GM23338 (cell line): Measurements from ENCODE around the gene CAPN9. TPM values are rescaled to one million over a fixed set of nuclear protein-coding genes. Genes with fewer than 3 reads are reported as not detected.

ENCODE experiments used
- ATAC-seq: fragments of 200-7000 bp; cut with Tn5 transposase; 3 replicates; pipeline ENCODE4 v1.9.1; 2020
- DNase-seq: peaks from one replicate; pipeline ENCODE4 v3.0.0-alpha.2; 2015; ENCODE audit warnings: low spot score
- H2AFZ ChIP-seq: fragments of 200-600 bp; sonication (generic); 2 replicates; pipeline ENCODE4 v1.8.0; 2016; ENCODE audit warnings: antibody characterized with exemption, mild to moderate bottlenecking, moderate library complexity
- H3F3A ChIP-seq: fragments of 200-600 bp; sonication (generic); replicated peaks from 2 replicates; pipeline ENCODE4 v1.8.0; 2017; ENCODE audit warnings: antibody characterized with exemption, mixed run types, low read depth
- H3K27ac ChIP-seq: fragments of 200-600 bp; sonication (generic); 2 replicates; pipeline ENCODE4 v1.6.1; 2016; ENCODE audit warnings: low read depth
- H3K27me3 ChIP-seq: fragments of 200-600 bp; sonication (generic); 2 replicates; pipeline ENCODE4 v1.8.0; 2016; ENCODE audit warnings: mild to moderate bottlenecking, mixed run types, moderate library complexity; ENCODE audit not compliant: insufficient read depth
- H3K36me3 ChIP-seq: fragments of 200-600 bp; sonication (generic); 2 replicates; pipeline ENCODE4 v1.8.0; 2016; ENCODE audit warnings: mild to moderate bottlenecking; ENCODE audit not compliant: insufficient read depth
- H3K4me1 ChIP-seq: fragments of 200-600 bp; sonication (generic); 2 replicates; pipeline ENCODE4 v1.8.0; 2016; ENCODE audit warnings: mild to moderate bottlenecking, moderate library complexity; ENCODE audit not compliant: insufficient read depth
- H3K4me2 ChIP-seq: fragments of 200-600 bp; sonication (generic); 2 replicates; pipeline ENCODE4 v1.7.1; 2017; ENCODE audit warnings: mixed run types
- H3K4me3 ChIP-seq: fragments of 200-600 bp; sonication (generic); 2 replicates; pipeline ENCODE4 v1.6.1; 2016; ENCODE audit warnings: mixed run types
- H3K79me2 ChIP-seq: fragments of 200-600 bp; sonication (generic); replicated peaks from 2 replicates; pipeline ENCODE4 v1.8.0; 2017; ENCODE audit warnings: mild to moderate bottlenecking; ENCODE audit not compliant: insufficient read depth
- H3K9me2 ChIP-seq: fragments of 200-600 bp; sonication (generic); 2 replicates; pipeline ENCODE4 v1.8.0; 2017; ENCODE audit not compliant: insufficient read depth
- H4K20me1 ChIP-seq: fragments of 200-600 bp; sonication (generic); replicated peaks from 2 replicates; pipeline ENCODE4 v1.8.0; 2017; ENCODE audit warnings: mild to moderate bottlenecking; ENCODE audit not compliant: insufficient read depth
- H3K27ac Mint-ChIP-seq: 2 replicates; pipeline ENCODE4 v1.8.0; 2020; ENCODE audit warnings: inconsistent platforms, mild to moderate bottlenecking, moderate library complexity, mixed read lengths
- H3K27me3 Mint-ChIP-seq: 3 replicates; pipeline ENCODE4 v1.8.0; 2022; ENCODE audit warnings: low read depth, mild to moderate bottlenecking, moderate library complexity, mixed read lengths, inconsistent platforms; ENCODE audit not compliant: insufficient read depth, poor library complexity
- H3K36me3 Mint-ChIP-seq: 3 replicates; pipeline ENCODE4 v1.8.0; 2021; ENCODE audit warnings: low read depth, mild to moderate bottlenecking, inconsistent platforms, moderate library complexity, mixed read lengths
- H3K4me1 Mint-ChIP-seq: 3 replicates; pipeline ENCODE4 v1.8.0; 2020; ENCODE audit warnings: mild to moderate bottlenecking, inconsistent platforms, mixed read lengths
- H3K4me3 Mint-ChIP-seq: 3 replicates; pipeline ENCODE4 v1.8.0; 2021; ENCODE audit warnings: moderate library complexity, mild to moderate bottlenecking, inconsistent platforms, mixed read lengths
- H3K9me3 Mint-ChIP-seq: 3 replicates; pipeline ENCODE4 v1.8.0; 2020; ENCODE audit warnings: moderate library complexity, mild to moderate bottlenecking, inconsistent platforms, mixed read lengths
- CREB1 ChIP-seq: fragments of 250-450 bp; sonication (Bioruptor Pico); IDR thresholded peaks from 2 replicates; pipeline ENCODE4 v1.5.0; 2020; ENCODE audit warnings: low read depth, mild to moderate bottlenecking, moderate library complexity
- ETS1 ChIP-seq: IDR thresholded peaks from 2 replicates; pipeline ENCODE4 v1.6.1; 2016; ENCODE audit warnings: antibody characterized with exemption
- EZH2 ChIP-seq: fragments of 200-600 bp; sonication (generic); IDR thresholded peaks from one replicate; pipeline ENCODE4 v1.8.0; 2017; ENCODE audit warnings: antibody characterized with exemption, mild to moderate bottlenecking, low read depth; ENCODE audit not compliant: unreplicated experiment
- EZH2phosphoT487 ChIP-seq: fragments of 200-600 bp; sonication (generic); IDR thresholded peaks from one replicate; pipeline ENCODE4 v1.8.1; 2018; ENCODE audit warnings: antibody characterized with exemption; ENCODE audit not compliant: unreplicated experiment
- JUNB ChIP-seq: IDR thresholded peaks from one replicate; pipeline ENCODE4 v1.6.1; 2016; ENCODE audit warnings: antibody characterized with exemption; ENCODE audit not compliant: unreplicated experiment
- NANOG ChIP-seq: IDR thresholded peaks from 2 replicates; pipeline ENCODE4 v1.6.1; 2016; ENCODE audit warnings: antibody characterized with exemption, borderline replicate concordance
- POLR2AphosphoS5 ChIP-seq: IDR thresholded peaks from 2 replicates; pipeline ENCODE4 v1.6.1; 2016; ENCODE audit warnings: antibody characterized with exemption, low read depth
- STAT1 ChIP-seq: IDR thresholded peaks from one replicate; pipeline ENCODE4 v1.6.1; 2016; ENCODE audit warnings: antibody characterized with exemption; ENCODE audit not compliant: unreplicated experiment
- ZNF114 ChIP-seq: fragments of 250-450 bp; sonication (Bioruptor Pico); IDR thresholded peaks from 2 replicates; pipeline ENCODE4 v1.5.0; 2020; ENCODE audit warnings: mild to moderate bottlenecking, moderate library complexity
- ZNF331 ChIP-seq: fragments of 250-450 bp; sonication (Bioruptor Pico); IDR thresholded peaks from 2 replicates; pipeline ENCODE4 v1.5.0; 2020; ENCODE audit warnings: low read depth, mild to moderate bottlenecking, moderate library complexity
- polyA plus RNA-seq: library from polyadenylated mRNA; unstranded; fragments of >200 nt; fragmentation: Nextera tagmentation; extraction: Ambion mirVana; gene quantifications from 2 replicates; pipeline ENCODE4 v1.2.1, GENCODE V29; 2016
- total RNA-seq: library from RNA; depleted of rRNA; stranded (reverse); fragments of >200 nt; shearing (Covaris generic); gene quantifications from 2 replicates; pipeline ENCODE4 v1.2.3, GENCODE V29; 2014
- TF ChIP-seq, protein P1 (sequence below): fragments of 250-450 bp; sonication (Bioruptor Pico); IDR thresholded peaks from 2 replicates; pipeline ENCODE4 v1.5.0; 2020; ENCODE audit warnings: mild to moderate bottlenecking, moderate library complexity
- TF ChIP-seq, protein P2 (sequence below), 2 experiments: fragments of 200-600 bp in 1 of 2; sonication (generic) in 1 of 2; conservative IDR thresholded peaks; 2 replicates each; pipeline versions ENCODE4 v1.5.1 to v1.6.1; 2016 to 2017; ENCODE audit warnings: antibody characterized with exemption in 2 of 2, low read depth in 2 of 2, mild to moderate bottlenecking in 2 of 2, moderate library complexity in 1 of 2
- TF ChIP-seq, protein P3 (sequence below): IDR thresholded peaks from one replicate; pipeline ENCODE4 v1.6.1; 2018; ENCODE audit warnings: antibody characterized with exemption; ENCODE audit not compliant: unreplicated experiment

The CAPN9 gene
- total and polyA plus RNA-seq, 2 experiments from 2014 or later: 0.07 TPM; not detected in 1

DNA sequence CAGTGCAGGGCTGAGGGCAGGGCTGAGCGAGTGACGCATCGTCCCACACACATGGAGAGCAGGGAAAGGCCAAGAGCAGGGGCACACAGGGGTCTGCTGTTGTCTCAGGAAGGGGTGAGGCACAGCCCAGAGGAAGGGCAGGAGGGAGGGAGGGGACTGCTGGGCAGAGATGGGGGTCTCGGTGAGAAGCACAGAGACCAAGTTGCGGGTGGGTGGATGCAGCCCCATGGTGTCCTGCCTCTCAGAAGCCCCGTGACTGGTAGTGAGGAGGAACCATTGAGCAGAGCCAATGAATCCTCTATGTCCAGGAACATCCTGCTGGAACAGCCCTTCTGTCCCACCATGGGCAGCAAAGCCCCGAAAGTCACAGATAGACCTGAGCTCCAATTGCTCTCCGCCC is 103.4 kb downstream of the CAPN9 start:
- Histone ChIP-seq H3K9me2 (peaks cover 3% of the 10 kb centered on the region; the same call in 1 of the 2 replicates), H3K27me3 (no peaks in the 10 kb centered on the region), H3K79me2 (peaks cover 8% of the 10 kb centered on the region; the same call in 1 of the 2 replicates), H4K20me1 (peaks cover 23% of the 10 kb centered on the region; the same call in 1 of the 2 replicates), H3K27ac (no peak overlapping the region), H3K36me3 (peaks cover 8% of the 10 kb centered on the region; the same call in 1 of the 2 replicates), H3K4me2 (no peak overlapping the region), H3F3A (no peaks in the 10 kb centered on the region), H3K4me3 (no peak overlapping the region), H3K4me1 (0 out of 2 replicates have a peak, but pooled peaks cover 4% of the 10 kb centered on the region), H2AFZ (no peak overlapping the region)
- peaks cover 38% of the 10 kb centered on the region for H3K36me3 Mint-ChIP-seq
- H3K27me3 Mint-ChIP-seq: peaks cover 13% of the 10 kb centered on the region
- H3K9me3 Mint-ChIP-seq: peaks cover 5% of the 10 kb centered on the region; the same call in 2 of the 3 replicates
- no peak overlapping the region; the same call in 1 of the 2 replicates for H3K27ac Mint-ChIP-seq
- ATAC-seq (no peak), DNase-seq (no peak)
- H3K4me3 Mint-ChIP-seq: no peak overlapping the region
- TF ChIP-seq, protein P1, sequence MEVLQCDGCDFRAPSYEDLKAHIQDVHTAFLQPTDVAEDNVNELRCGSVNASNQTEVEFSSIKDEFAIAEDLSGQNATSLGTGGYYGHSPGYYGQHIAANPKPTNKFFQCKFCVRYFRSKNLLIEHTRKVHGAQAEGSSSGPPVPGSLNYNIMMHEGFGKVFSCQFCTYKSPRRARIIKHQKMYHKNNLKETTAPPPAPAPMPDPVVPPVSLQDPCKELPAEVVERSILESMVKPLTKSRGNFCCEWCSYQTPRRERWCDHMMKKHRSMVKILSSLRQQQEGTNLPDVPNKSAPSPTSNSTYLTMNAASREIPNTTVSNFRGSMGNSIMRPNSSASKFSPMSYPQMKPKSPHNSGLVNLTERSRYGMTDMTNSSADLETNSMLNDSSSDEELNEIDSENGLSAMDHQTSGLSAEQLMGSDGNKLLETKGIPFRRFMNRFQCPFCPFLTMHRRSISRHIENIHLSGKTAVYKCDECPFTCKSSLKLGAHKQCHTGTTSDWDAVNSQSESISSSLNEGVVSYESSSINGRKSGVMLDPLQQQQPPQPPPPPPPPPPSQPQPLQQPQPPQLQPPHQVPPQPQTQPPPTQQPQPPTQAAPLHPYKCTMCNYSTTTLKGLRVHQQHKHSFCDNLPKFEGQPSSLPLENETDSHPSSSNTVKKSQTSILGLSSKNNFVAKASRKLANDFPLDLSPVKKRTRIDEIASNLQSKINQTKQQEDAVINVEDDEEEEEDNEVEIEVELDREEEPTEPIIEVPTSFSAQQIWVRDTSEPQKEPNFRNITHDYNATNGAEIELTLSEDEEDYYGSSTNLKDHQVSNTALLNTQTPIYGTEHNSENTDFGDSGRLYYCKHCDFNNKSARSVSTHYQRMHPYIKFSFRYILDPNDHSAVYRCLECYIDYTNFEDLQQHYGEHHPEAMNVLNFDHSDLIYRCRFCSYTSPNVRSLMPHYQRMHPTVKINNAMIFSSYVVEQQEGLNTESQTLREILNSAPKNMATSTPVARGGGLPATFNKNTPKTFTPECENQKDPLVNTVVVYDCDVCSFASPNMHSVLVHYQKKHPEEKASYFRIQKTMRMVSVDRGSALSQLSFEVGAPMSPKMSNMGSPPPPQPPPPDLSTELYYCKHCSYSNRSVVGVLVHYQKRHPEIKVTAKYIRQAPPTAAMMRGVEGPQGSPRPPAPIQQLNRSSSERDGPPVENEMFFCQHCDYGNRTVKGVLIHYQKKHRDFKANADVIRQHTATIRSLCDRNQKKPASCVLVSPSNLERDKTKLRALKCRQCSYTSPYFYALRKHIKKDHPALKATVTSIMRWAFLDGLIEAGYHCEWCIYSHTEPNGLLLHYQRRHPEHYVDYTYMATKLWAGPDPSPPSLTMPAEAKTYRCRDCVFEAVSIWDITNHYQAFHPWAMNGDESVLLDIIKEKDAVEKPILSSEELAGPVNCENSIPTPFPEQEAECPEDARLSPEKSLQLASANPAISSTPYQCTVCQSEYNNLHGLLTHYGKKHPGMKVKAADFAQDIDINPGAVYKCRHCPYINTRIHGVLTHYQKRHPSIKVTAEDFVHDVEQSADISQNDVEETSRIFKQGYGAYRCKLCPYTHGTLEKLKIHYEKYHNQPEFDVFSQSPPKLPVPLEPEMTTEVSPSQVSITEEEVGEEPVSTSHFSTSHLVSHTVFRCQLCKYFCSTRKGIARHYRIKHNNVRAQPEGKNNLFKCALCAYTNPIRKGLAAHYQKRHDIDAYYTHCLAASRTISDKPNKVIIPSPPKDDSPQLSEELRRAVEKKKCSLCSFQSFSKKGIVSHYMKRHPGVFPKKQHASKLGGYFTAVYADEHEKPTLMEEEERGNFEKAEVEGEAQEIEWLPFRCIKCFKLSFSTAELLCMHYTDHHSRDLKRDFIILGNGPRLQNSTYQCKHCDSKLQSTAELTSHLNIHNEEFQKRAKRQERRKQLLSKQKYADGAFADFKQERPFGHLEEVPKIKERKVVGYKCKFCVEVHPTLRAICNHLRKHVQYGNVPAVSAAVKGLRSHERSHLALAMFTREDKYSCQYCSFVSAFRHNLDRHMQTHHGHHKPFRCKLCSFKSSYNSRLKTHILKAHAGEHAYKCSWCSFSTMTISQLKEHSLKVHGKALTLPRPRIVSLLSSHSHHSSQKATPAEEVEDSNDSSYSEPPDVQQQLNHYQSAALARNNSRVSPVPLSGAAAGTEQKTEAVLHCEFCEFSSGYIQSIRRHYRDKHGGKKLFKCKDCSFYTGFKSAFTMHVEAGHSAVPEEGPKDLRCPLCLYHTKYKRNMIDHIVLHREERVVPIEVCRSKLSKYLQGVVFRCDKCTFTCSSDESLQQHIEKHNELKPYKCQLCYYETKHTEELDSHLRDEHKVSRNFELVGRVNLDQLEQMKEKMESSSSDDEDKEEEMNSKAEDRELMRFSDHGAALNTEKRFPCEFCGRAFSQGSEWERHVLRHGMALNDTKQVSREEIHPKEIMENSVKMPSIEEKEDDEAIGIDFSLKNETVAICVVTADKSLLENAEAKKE (CRISPR knock-in tag): no peak
- TF ChIP-seq NANOG (no peak), EZH2 (no peak), JUNB (no peak), ZNF331 (CRISPR knock-in tag) (no peak), POLR2AphosphoS5 (no peak), CREB1 (CRISPR knock-in tag) (no peak), STAT1 (no peak), EZH2phosphoT487 (no peak), ZNF114 (CRISPR knock-in tag) (no peak), ETS1 (no peak)
- TF ChIP-seq, protein P2, sequence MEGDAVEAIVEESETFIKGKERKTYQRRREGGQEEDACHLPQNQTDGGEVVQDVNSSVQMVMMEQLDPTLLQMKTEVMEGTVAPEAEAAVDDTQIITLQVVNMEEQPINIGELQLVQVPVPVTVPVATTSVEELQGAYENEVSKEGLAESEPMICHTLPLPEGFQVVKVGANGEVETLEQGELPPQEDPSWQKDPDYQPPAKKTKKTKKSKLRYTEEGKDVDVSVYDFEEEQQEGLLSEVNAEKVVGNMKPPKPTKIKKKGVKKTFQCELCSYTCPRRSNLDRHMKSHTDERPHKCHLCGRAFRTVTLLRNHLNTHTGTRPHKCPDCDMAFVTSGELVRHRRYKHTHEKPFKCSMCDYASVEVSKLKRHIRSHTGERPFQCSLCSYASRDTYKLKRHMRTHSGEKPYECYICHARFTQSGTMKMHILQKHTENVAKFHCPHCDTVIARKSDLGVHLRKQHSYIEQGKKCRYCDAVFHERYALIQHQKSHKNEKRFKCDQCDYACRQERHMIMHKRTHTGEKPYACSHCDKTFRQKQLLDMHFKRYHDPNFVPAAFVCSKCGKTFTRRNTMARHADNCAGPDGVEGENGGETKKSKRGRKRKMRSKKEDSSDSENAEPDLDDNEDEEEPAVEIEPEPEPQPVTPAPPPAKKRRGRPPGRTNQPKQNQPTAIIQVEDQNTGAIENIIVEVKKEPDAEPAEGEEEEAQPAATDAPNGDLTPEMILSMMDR (conservative IDR thresholded peaks at IDR 0.05; ENCODE audit: low read depth in 2 of 2): no peak
- TF ChIP-seq, protein P3, sequence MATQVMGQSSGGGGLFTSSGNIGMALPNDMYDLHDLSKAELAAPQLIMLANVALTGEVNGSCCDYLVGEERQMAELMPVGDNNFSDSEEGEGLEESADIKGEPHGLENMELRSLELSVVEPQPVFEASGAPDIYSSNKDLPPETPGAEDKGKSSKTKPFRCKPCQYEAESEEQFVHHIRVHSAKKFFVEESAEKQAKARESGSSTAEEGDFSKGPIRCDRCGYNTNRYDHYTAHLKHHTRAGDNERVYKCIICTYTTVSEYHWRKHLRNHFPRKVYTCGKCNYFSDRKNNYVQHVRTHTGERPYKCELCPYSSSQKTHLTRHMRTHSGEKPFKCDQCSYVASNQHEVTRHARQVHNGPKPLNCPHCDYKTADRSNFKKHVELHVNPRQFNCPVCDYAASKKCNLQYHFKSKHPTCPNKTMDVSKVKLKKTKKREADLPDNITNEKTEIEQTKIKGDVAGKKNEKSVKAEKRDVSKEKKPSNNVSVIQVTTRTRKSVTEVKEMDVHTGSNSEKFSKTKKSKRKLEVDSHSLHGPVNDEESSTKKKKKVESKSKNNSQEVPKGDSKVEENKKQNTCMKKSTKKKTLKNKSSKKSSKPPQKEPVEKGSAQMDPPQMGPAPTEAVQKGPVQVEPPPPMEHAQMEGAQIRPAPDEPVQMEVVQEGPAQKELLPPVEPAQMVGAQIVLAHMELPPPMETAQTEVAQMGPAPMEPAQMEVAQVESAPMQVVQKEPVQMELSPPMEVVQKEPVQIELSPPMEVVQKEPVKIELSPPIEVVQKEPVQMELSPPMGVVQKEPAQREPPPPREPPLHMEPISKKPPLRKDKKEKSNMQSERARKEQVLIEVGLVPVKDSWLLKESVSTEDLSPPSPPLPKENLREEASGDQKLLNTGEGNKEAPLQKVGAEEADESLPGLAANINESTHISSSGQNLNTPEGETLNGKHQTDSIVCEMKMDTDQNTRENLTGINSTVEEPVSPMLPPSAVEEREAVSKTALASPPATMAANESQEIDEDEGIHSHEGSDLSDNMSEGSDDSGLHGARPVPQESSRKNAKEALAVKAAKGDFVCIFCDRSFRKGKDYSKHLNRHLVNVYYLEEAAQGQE: no peak
- H3K4me1 Mint-ChIP-seq: peaks cover 23% of the 10 kb centered on the region
